GM12878 (cell line): ENCODE data around the gene MGAT4C. TPM values are rescaled to one million over a fixed set of nuclear protein-coding genes. Genes with fewer than 3 reads are reported as not detected.

ENCODE experiments used
- ATAC-seq: fragments of 200-7000 bp; cut with Tn5 transposase; 3 replicates; pipeline ENCODE4 v1.9.1; 2020; ENCODE audit warnings: mild to moderate bottlenecking, moderate library complexity
- BruUV-seq: library from RNA; stranded (reverse); fragments of 400-500 nt; replicated peaks from 2 replicates; lab custom pipeline; 2021; lab: Mats Ljungman, UMichigan
- CTCF ChIA-PET: fragments of 300-600 bp; sonication (Branson Sonifier 250); formaldehyde crosslinking; extraction: SDS; loops from one replicate; lab custom pipeline; 2021; ENCODE audit warnings: inconsistent platforms; lab: Yijun Ruan, JAX
- POLR2A ChIA-PET: fragments of 350-600 bp; formaldehyde crosslinking; extraction: SDS; loops from one replicate; lab custom pipeline; 2021; ENCODE audit warnings: inconsistent platforms; lab: Charles Lee
- RAD21 ChIA-PET: fragments of 300-600 bp; sonication (Branson Sonifier 250); formaldehyde crosslinking; loops from one replicate; lab custom pipeline; 2023; ENCODE audit warnings: antibody characterized with exemption; ENCODE audit not compliant: unreplicated experiment; lab: Charles Lee
- SMC1A ChIA-PET: fragments of 300-600 bp; sonication (Branson Sonifier 250); formaldehyde crosslinking; loops from one replicate; lab custom pipeline; 2023; ENCODE audit not compliant: unreplicated experiment, uncharacterized antibody; lab: Charles Lee
- DNase-seq: peaks from one replicate; pipeline ENCODE4 v3.0.0-alpha.2; 2011; ENCODE audit warnings: low read depth, low spot score
- FAIRE-seq: peaks from 3 replicates; lab custom pipeline; 2011; peaks lifted over from hg19 to GRCh38; lab: Jason Lieb, UNC
- H2AFZ ChIP-seq: 2 replicates; pipeline ENCODE4 v1.6.0; 2011; ENCODE audit warnings: low read depth, low read length, control low read depth; ENCODE audit not compliant: control insufficient read depth
- H3K27ac ChIP-seq: 2 replicates; pipeline ENCODE4 v1.5.1; 2011; ENCODE audit warnings: control low read depth; ENCODE audit not compliant: control insufficient read depth, insufficient read depth
- H3K27me3 ChIP-seq, 2 experiments: replicated peaks in 1 of 2; 2 replicates each; pipeline versions ENCODE4 v1.6.0 to v1.6.1; 2011; ENCODE audit warnings: low read length in 1 of 2; ENCODE audit not compliant: control insufficient read depth in 2 of 2, insufficient read depth in 2 of 2
- H3K36me3 ChIP-seq, 2 experiments: 2 replicates each; pipeline ENCODE4 v1.5.1; 2011; ENCODE audit warnings: low read length in 1 of 2; ENCODE audit not compliant: control insufficient read depth in 2 of 2, insufficient read depth in 2 of 2
- H3K4me1 ChIP-seq: 2 replicates; pipeline ENCODE4 v1.6.1; 2011; ENCODE audit warnings: mild to moderate bottlenecking, low read length, moderate library complexity, mixed read lengths; ENCODE audit not compliant: control insufficient read depth, insufficient read depth
- H3K4me2 ChIP-seq: 2 replicates; pipeline ENCODE4 v1.6.0; 2011; ENCODE audit warnings: control low read depth; ENCODE audit not compliant: control insufficient read depth, insufficient read depth
- H3K4me3 ChIP-seq: fragments of 200-600 bp; sonication (generic); 2 replicates; pipeline ENCODE4 v1.5.1; 2016
- H3K79me2 ChIP-seq: 2 replicates; pipeline ENCODE4 v1.6.0; 2011; ENCODE audit warnings: low read length; ENCODE audit not compliant: control insufficient read depth, insufficient read depth
- H3K9ac ChIP-seq: 2 replicates; pipeline ENCODE4 v1.8.0; 2011; ENCODE audit warnings: low read length, control low read depth, mixed read lengths; ENCODE audit not compliant: control insufficient read depth, insufficient read depth
- H3K9me3 ChIP-seq: replicated peaks from 3 replicates; pipeline ENCODE4 v1.5.1; 2011; ENCODE audit warnings: mild to moderate bottlenecking, low read length; ENCODE audit not compliant: control insufficient read depth, insufficient read depth
- H4K20me1 ChIP-seq: 2 replicates; pipeline ENCODE4 v1.6.0; 2011; ENCODE audit not compliant: control insufficient read depth, insufficient read depth
- CHD1 ChIP-seq: IDR thresholded peaks from 2 replicates; pipeline ENCODE4 v1.6.1; 2012; ENCODE audit warnings: low read depth, low read length, improper control_type of control experiment
- CHD4 ChIP-seq: fragments of 200-600 bp; sonication (generic); IDR thresholded peaks from 2 replicates; pipeline ENCODE4 v1.6.1; 2016; ENCODE audit warnings: mild to moderate bottlenecking
- CREM ChIP-seq: IDR thresholded peaks from 2 replicates; pipeline ENCODE4 v1.6.1; 2014; ENCODE audit warnings: antibody characterized with exemption, low read depth
- IRF3 ChIP-seq: fragments of 450-650 bp; IDR thresholded peaks from 2 replicates; pipeline ENCODE4 v1.6.1; 2014; ENCODE audit warnings: mild to moderate bottlenecking
- NR2C2 ChIP-seq: IDR thresholded peaks from 2 replicates; pipeline ENCODE4 v1.6.1; 2011; ENCODE audit warnings: borderline replicate concordance, low read depth; ENCODE audit not compliant: control insufficient read depth, insufficient read length
- RAD21 ChIP-seq: IDR thresholded peaks from 2 replicates; pipeline ENCODE4 v1.6.1; 2011; ENCODE audit warnings: mild to moderate bottlenecking, low read depth, low read length, moderate library complexity; ENCODE audit not compliant: insufficient read depth
- REST ChIP-seq: IDR thresholded peaks from 2 replicates; pipeline ENCODE4 v1.6.1; 2012; ENCODE audit warnings: mild to moderate bottlenecking, low read depth, low read length
- RUNX3 ChIP-seq: IDR thresholded peaks from 2 replicates; pipeline ENCODE4 v1.6.1; 2012; ENCODE audit warnings: low read length, inconsistent platforms
- SMC3 ChIP-seq: IDR thresholded peaks from 2 replicates; pipeline ENCODE4 v1.6.1; 2011; ENCODE audit warnings: low read length, improper control_type of control experiment, borderline replicate concordance
- SREBF2 ChIP-seq: IDR thresholded peaks from 2 replicates; pipeline ENCODE4 v1.6.1; 2012; ENCODE audit warnings: mild to moderate bottlenecking, low read length
- SRF ChIP-seq, 2 experiments: IDR thresholded peaks; 2 replicates each; pipeline ENCODE4 v1.6.1; 2011; ENCODE audit warnings: low read depth in 2 of 2, low read length in 2 of 2, mild to moderate bottlenecking in 1 of 2, moderate library complexity in 1 of 2
- SUZ12 ChIP-seq: fragments of 200-600 bp; sonication (generic); IDR thresholded peaks from one replicate; pipeline ENCODE4 v1.6.1; 2018; ENCODE audit warnings: antibody characterized with exemption, mild to moderate bottlenecking; ENCODE audit not compliant: unreplicated experiment
- USF2 ChIP-seq: IDR thresholded peaks from 2 replicates; pipeline ENCODE4 v1.6.1; 2011; ENCODE audit warnings: low read depth, low read length, improper control_type of control experiment, borderline replicate concordance
- ZNF687 ChIP-seq: fragments of 450-650 bp; IDR thresholded peaks from 2 replicates; pipeline ENCODE4 v1.6.1; 2017; ENCODE audit warnings: mild to moderate bottlenecking, moderate library complexity
- WGBS: methylation state at CpG from one replicate; pipeline ENCODE4 v1.1.6; 2016; ENCODE audit warnings: low lambda C conversion rate; ENCODE audit not compliant: insufficient replicate concordance, insufficient coverage; ENCODE audit errors: missing lambda C conversion rate; 5-methylcytosine and 5-hydroxymethylcytosine counted together
- in situ Hi-C: fragments of 300-500 bp; cut with MboI; formaldehyde crosslinking; loops from 9 replicates; pipeline ENCODE4 v1.14.3; 2018; ENCODE audit warnings: mixed read lengths
- intact Hi-C: fragments of 100-400 bp; cut with micrococcal nuclease; formaldehyde crosslinking; loops from one replicate; pipeline ENCODE4 v1.14.2; 2022; ENCODE audit not compliant: unreplicated experiment
- polyA plus RNA-seq, 11 experiments: library from polyadenylated mRNA; depleted of rRNA in 4 of 11; unstranded in 6 of 11; stranded (reverse) in 5 of 11; fragments of >200 nt; fragmentation: Nextera tagmentation in 4 of 11; fragmentation: Illumina TruSeq in 1 of 11; extraction: Ambion mirVana in 4 of 11; extraction: Trizol in 1 of 11; gene quantifications; 1 replicate in 1 of 11; 2 replicates in 10 of 11; pipeline versions ENCODE4 v1.2.1 to v1.2.3, GENCODE V29; 2011 to 2016; ENCODE audit warnings: inconsistent platforms in 2 of 11, missing spikeins in 2 of 11, low read depth in 1 of 11
- total RNA-seq, 4 experiments: library from RNA; depleted of rRNA in 3 of 4; stranded (reverse); fragments of >200 nt in 3 of 4; fragmentation: Illumina TruSeq in 1 of 4; extraction: Trizol in 1 of 4; gene quantifications; 2 replicates each; pipeline versions ENCODE4 v1.2.1 to v1.2.3, GENCODE V29; 2013 to 2021

Gene MGAT4C
- total and polyA plus RNA-seq, 10 of the 15 experiments (the other 5 are each of a cell fraction or from before 2014, with no cell fraction given), result not detected

GRCh38 chr12:86198696-86199444, 57.3 kb downstream of the MGAT4C start:
- ChIA-PET CTCF (interaction anchor here (1.2 kb wide), 1 partner anchor 20 kb away, joined by 3 read pairs; no protein-coding TSS in a partner anchor), SMC1A (no interaction called here), POLR2A (no interaction called here), RAD21 (no interaction called here)
- H3K79me2 ChIP-seq, result no peaks in the 10 kb centered on the region
- H3K4me2 ChIP-seq, result no peak overlapping the region
- WGBS, result 3% methylated on average over 4 of the region's 4 CpGs
- no peak overlapping the region for H3K4me3 ChIP-seq
- no peak overlapping the region for H3K27ac ChIP-seq
- DNase-seq, result no peak
- H2AFZ ChIP-seq, result no peak overlapping the region
- H3K4me1 ChIP-seq, result no peaks in the 10 kb centered on the region
- H3K9ac ChIP-seq, result no peak overlapping the region
- in situ Hi-C loops (no loop called here), intact Hi-C loops (no loop called here)
- H3K36me3 ChIP-seq, result no peaks in the 10 kb centered on the region
- ATAC-seq, result no peak
- no TSS peak for BruUV-seq
- H3K9me3 ChIP-seq, result no peaks in the 10 kb centered on the region
- H3K27me3 ChIP-seq, result no peaks in the 10 kb centered on the region
- H4K20me1 ChIP-seq, result no peaks in the 10 kb centered on the region
- no peak for TF ChIP-seq CHD4
- no peak for TF ChIP-seq CREM
- TF ChIP-seq SMC3, result no peak
- no peak for TF ChIP-seq RUNX3
- TF ChIP-seq ZNF687, result no peak
- no peak for TF ChIP-seq SREBF2
- TF ChIP-seq NR2C2, result no peak
- no peak for TF ChIP-seq USF2
- TF ChIP-seq CHD1, result no peak
- no peak for TF ChIP-seq IRF3
- no peak for TF ChIP-seq SRF (IDR thresholded peaks at IDR 0.05; ENCODE audit: low read depth in 2 of 2, low read length in 2 of 2)
- no peak for TF ChIP-seq RAD21
- no peak for TF ChIP-seq SUZ12
- no peak for TF ChIP-seq REST
- FAIRE-seq, result no peak
